ENCODE results near the gene TBX10. TPM values are rescaled to one million over a fixed set of nuclear protein-coding genes. Genes with fewer than 3 reads are reported as not detected.
A peak's percentile ranks its signal among the peaks of the same experiment; 100 is the strongest.

Gene TBX10
- total and polyA plus RNA-seq, 2 of the 8 experiments (the other 6 are each of a cell fraction or from before 2014, with no cell fraction given), result 0.09 TPM; not detected in 1

- H2AFZ ChIP-seq (ENCODE audit: low read length), result no peak overlapping the region
- H3K27ac ChIP-seq (ENCODE audit: low read depth, low read length), result no peak overlapping the region
- no peak overlapping the region for H2BK15ac ChIP-seq (ENCODE audit: low read length)
- peaks cover 9% of the 10 kb centered on the region; the same call in 1 of the 2 replicates for H3K23me2 ChIP-seq (ENCODE audit: low read depth, low read length)
- WGBS, 2 experiments (ENCODE audit: extremely low coverage in 1 of 2, insufficient coverage in 1 of 2, insufficient read length in 1 of 2, insufficient replicate concordance in 2 of 2, low coverage in 1 of 2, low lambda C conversion rate in 2 of 2, missing lambda C conversion rate in 1 of 2), result 93% methylated on average over 15 of the region's 15 CpGs; no CpG with 5 or more reads in 1 of the 2 experiments
- no peaks in the 10 kb centered on the region for H3K9me3 ChIP-seq (ENCODE audit: insufficient read depth in 2 of 2, low read depth in 1 of 2, low read length in 1 of 2)
- peaks cover 0 to 4% (median 0%) of the 10 kb centered on the region in 4 experiments; a peak in 1 of 7 replicates for H3K27me3 ChIP-seq (replicated peaks in 1 of 4; ENCODE audit: control insufficient read depth in 3 of 4, extremely low read depth in 1 of 4, insufficient read depth in 3 of 4, low read length in 3 of 4)
- no peak overlapping the region for H4K5ac ChIP-seq (ENCODE audit: insufficient read length, low read depth, low read length)
- H3K79me1 ChIP-seq (ENCODE audit: low read depth, low read length), result no peaks in the 10 kb centered on the region
- H3K9ac ChIP-seq (replicated peaks in 1 of 4; ENCODE audit: extremely low read depth in 1 of 4, low read depth in 3 of 4, low read length in 3 of 4), result no peak overlapping the region
- DNase-seq (ENCODE audit: low read depth in 1 of 2, low spot score in 2 of 2), result peak in 1 of 2 experiments; percentile 39
- ChIA-PET CTCF (ENCODE audit: partially characterized antibody) (no interaction called here), POLR2A (ENCODE audit: partially characterized antibody) (interaction anchor here (1.1 to 2.3 kb wide), 2 partner anchors 16 to 25 kb away, joined by 3 to 5 read pairs; no protein-coding TSS in a partner anchor)
- no peak overlapping the region for H2BK12ac ChIP-seq (ENCODE audit: low read depth, low read length)
- no peak overlapping the region for H3K56ac ChIP-seq (replicated peaks; ENCODE audit: insufficient read length, low read depth, low read length)
- peaks cover 0 to 4% of the 10 kb centered on the region in 2 experiments for H4K20me1 ChIP-seq (replicated peaks in 1 of 2; ENCODE audit: control insufficient read depth in 1 of 2, insufficient read depth in 2 of 2, low read length in 2 of 2)
- no peak overlapping the region for H3K14ac ChIP-seq (ENCODE audit: insufficient read length)
- H3K4me1 ChIP-seq (replicated peaks in 1 of 4; ENCODE audit: control insufficient read depth in 3 of 4, insufficient read depth in 4 of 4, low read length in 3 of 4), result peaks cover 0 to 33% (median 18%) of the 10 kb centered on the region in 4 experiments; a peak in 6 of 7 replicates
- no peak overlapping the region for H2BK5ac ChIP-seq (ENCODE audit: low read depth, low read length)
- H2AK5ac ChIP-seq (ENCODE audit: low read depth, low read length), result no peak overlapping the region
- H3K18ac ChIP-seq (ENCODE audit: extremely low read depth, low read length), result no peak overlapping the region
- no peak overlapping the region for H2BK120ac ChIP-seq (replicated peaks; ENCODE audit: low read depth, low read length)
- no peak overlapping the region for H3K4me3 ChIP-seq (ENCODE audit: extremely low read depth in 1 of 4, insufficient read depth in 2 of 4, low read depth in 3 of 4, low read length in 4 of 4)
- H2BK20ac ChIP-seq (ENCODE audit: low read length), result no peak overlapping the region
- peaks cover 5 to 19% (median 12%) of the 10 kb centered on the region in 4 experiments; a peak in 7 of 8 replicates for H3K36me3 ChIP-seq (ENCODE audit: control insufficient read depth in 2 of 4, insufficient read depth in 4 of 4, low read length in 3 of 4)
- H3K79me2 ChIP-seq (ENCODE audit: control insufficient read depth in 1 of 2, insufficient read depth in 2 of 2, low read length in 2 of 2), result peaks cover 0 to 8% of the 10 kb centered on the region in 2 experiments; a peak in 1 of 4 replicates
- H3K4ac ChIP-seq (replicated peaks; ENCODE audit: insufficient read length, low read depth, low read length), result no peak overlapping the region
- FAIRE-seq, result no peak
- H4K91ac ChIP-seq (replicated peaks; ENCODE audit: insufficient read length, low read length), result no peak overlapping the region
- no peak overlapping the region for H4K8ac ChIP-seq (ENCODE audit: extremely low read depth, insufficient read depth, low read length)
- H3K23ac ChIP-seq (ENCODE audit: insufficient read length), result no peak overlapping the region
- H3K4me2 ChIP-seq (ENCODE audit: insufficient read depth in 1 of 2, low read depth in 2 of 2, low read length in 2 of 2), result no peak overlapping the region
- TF ChIP-seq MAX (IDR thresholded peaks at IDR 0.05), result no peak
- TF ChIP-seq POLR2A (IDR thresholded peaks at IDR 0.05; ENCODE audit: control extremely low read depth in 1 of 2, low read depth in 2 of 2, low read length in 2 of 2), result no peak
- TF ChIP-seq CBX8 (IDR thresholded peaks at IDR 0.05; ENCODE audit: borderline replicate concordance, low read depth, low read length), result no peak
- TF ChIP-seq CTCF (IDR thresholded peaks at IDR 0.05; ENCODE audit: control extremely low read depth in 1 of 3, insufficient read depth in 1 of 3, low read depth in 1 of 3, low read length in 3 of 3), result no peak
- TF ChIP-seq EGR1 (IDR thresholded peaks at IDR 0.05; ENCODE audit: borderline replicate concordance, low read depth, low read length), result no peak
- no peak for TF ChIP-seq SIN3A (conservative IDR thresholded peaks at IDR 0.05 in 1 of 2, IDR thresholded peaks at IDR 0.05 in 1 of 2; ENCODE audit: low read depth in 1 of 2, low read length in 2 of 2)
- TF ChIP-seq NANOG (IDR thresholded peaks at IDR 0.05; ENCODE audit: insufficient read depth, low read depth, low read length, poor library complexity, severe bottlenecking), result no peak
- no peak for TF ChIP-seq RBBP5 (IDR thresholded peaks at IDR 0.05; ENCODE audit: borderline replicate concordance, low read depth, low read length)
- no peak for TF ChIP-seq TBP (IDR thresholded peaks at IDR 0.05; ENCODE audit: low read depth, low read length)
Observed at GRCh38 chr11:67610302-67610868, 29.2 kb downstream of the TBX10 start.
